Esophagus muscularis mucosa (tissue), 4 donors: ENCODE measurements around the gene TMEM175. TPM values are rescaled to one million over a fixed set of nuclear protein-coding genes. Genes with fewer than 3 reads are reported as not detected.

Experiments
- DNase-seq: peaks from one replicate; pipeline ENCODE4 v3.0.0-alpha.2; 2017; ENCODE audit errors: extremely low spot score
- H3K27ac ChIP-seq, 4 donors: fragments of 200-600 bp; sonication (generic); replicated peaks in 1 of 4; 1 replicate in 3 of 4; 2 replicates in 1 of 4; pipeline ENCODE4 v1.5.1; 2016 to 2019; ENCODE audit warnings: mild to moderate bottlenecking in 1 of 4
- H3K27me3 ChIP-seq, 4 donors: fragments of 200-600 bp; sonication (generic); one replicate each; pipeline versions ENCODE4 v1.5.1 to v1.6.0; 2016 to 2019
- H3K36me3 ChIP-seq, 4 donors: fragments of 200-600 bp; sonication (generic); one replicate each; pipeline ENCODE4 v1.5.1; 2016 to 2019
- H3K4me1 ChIP-seq, 4 donors: fragments of 200-600 bp; sonication (generic); one replicate each; pipeline ENCODE4 v1.5.1; 2016 to 2019
- H3K4me3 ChIP-seq, 4 donors: fragments of 200-600 bp; sonication (generic); 1 replicate in 2 of 4; 2 replicates in 2 of 4; pipeline ENCODE4 v1.5.1; 2016 to 2019; ENCODE audit warnings: mild to moderate bottlenecking in 4 of 4, moderate library complexity in 1 of 4
- H3K9me3 ChIP-seq, 4 donors: fragments of 200-600 bp; sonication (generic); 1 replicate in 3 of 4; 2 replicates in 1 of 4; pipeline ENCODE4 v1.5.1; 2016 to 2019
- CTCF ChIP-seq, 3 experiments: fragments of 200-600 bp in 2 of 3; fragments of 450-650 bp in 1 of 3; sonication (generic) in 2 of 3; IDR thresholded peaks; one replicate each; pipeline ENCODE4 v1.5.1; 2017 to 2019; ENCODE audit warnings: antibody characterized with exemption in 3 of 3, mild to moderate bottlenecking in 2 of 3, moderate library complexity in 1 of 3
- EP300 ChIP-seq: sonication (generic); formaldehyde crosslinking; IDR thresholded peaks from one replicate; pipeline ENCODE4 v1.6.1; 2017; ENCODE audit warnings: antibody characterized with exemption
- POLR2A ChIP-seq: fragments of 450-650 bp; IDR thresholded peaks from one replicate; pipeline ENCODE4 v1.6.1; 2017; ENCODE audit warnings: antibody characterized with exemption, moderate library complexity, mild to moderate bottlenecking, low read depth
- POLR2AphosphoS5 ChIP-seq, 2 donors: sonication (generic); formaldehyde crosslinking; IDR thresholded peaks; one replicate each; pipeline ENCODE4 v1.6.1; 2017; ENCODE audit warnings: antibody characterized with exemption in 2 of 2
- WGBS: methylation state at CpG from one replicate; pipeline ENCODE4 v1.1.5; 2018; 5-methylcytosine and 5-hydroxymethylcytosine counted together
- intact Hi-C: fragments of 100-400 bp; cut with DNase I; formaldehyde crosslinking; loops from one replicate; pipeline ENCODE4 v1.15.1; 2023
- total RNA-seq, 4 donors: library from RNA; depleted of rRNA; stranded (reverse); fragments of >200 nt; gene quantifications; one replicate each; pipeline versions ENCODE4 v1.1.0 to v1.2.1, GENCODE V29; 2016

TMEM175 gene
- total RNA-seq, 4 donors from 2014 or later = 17.6 to 39.5 (median 20.0) TPM

- H3K36me3 ChIP-seq = peaks cover 0 to 26% (median 19%) of the 10 kb centered on the region in 4 donors
- peaks cover 5 to 17% (median 8%) of the 10 kb centered on the region in 4 donors for H3K4me1 ChIP-seq
- no peak for DNase-seq
- 93% methylated on average over 18 of the region's 19 CpGs for WGBS
- no peaks in the 10 kb centered on the region for H3K27me3 ChIP-seq
- H3K9me3 ChIP-seq = no peaks in the 10 kb centered on the region
- TF ChIP-seq EP300 (no peak), CTCF (IDR thresholded peaks at IDR 0.05) (no peak), POLR2AphosphoS5 (IDR thresholded peaks at IDR 0.05) (no peak), POLR2A (no peak)
- H3K27ac ChIP-seq = no peak overlapping the region
- intact Hi-C loops = no loop called here
- H3K4me3 ChIP-seq = no peak overlapping the region
These were observed 15.3 kb downstream of the TMEM175 start for GRCh38 chr4:947491-947971.

GRCh38 chr4:948101-948935 lies 16.1 kb downstream of the TMEM175 start:
- H3K4me3 ChIP-seq = no peak overlapping the region
- no peak for TF ChIP-seq EP300
- TF ChIP-seq POLR2AphosphoS5 (IDR thresholded peaks at IDR 0.05) = no peak
- TF ChIP-seq POLR2A = no peak
- TF ChIP-seq CTCF (IDR thresholded peaks at IDR 0.05) = no peak
- no peaks in the 10 kb centered on the region for H3K27me3 ChIP-seq
- H3K27ac ChIP-seq = no peak overlapping the region
- no peak for DNase-seq
- intact Hi-C loops = no loop called here
- 86% methylated on average over 20 of the region's 33 CpGs for WGBS
- H3K36me3 ChIP-seq = peaks cover 0 to 30% (median 24%) of the 10 kb centered on the region in 4 donors
- peaks cover 5 to 17% (median 8%) of the 10 kb centered on the region in 4 donors for H3K4me1 ChIP-seq
- H3K9me3 ChIP-seq = no peaks in the 10 kb centered on the region

GRCh38 chr4:948936-949300 lies 16.7 kb downstream of the TMEM175 start:
- intact Hi-C loops = no loop called here
- 95% methylated on average over 13 of the region's 13 CpGs for WGBS
- H3K4me3 ChIP-seq = no peak overlapping the region
- H3K9me3 ChIP-seq = no peaks in the 10 kb centered on the region
- peaks cover 0 to 30% (median 24%) of the 10 kb centered on the region in 4 donors for H3K36me3 ChIP-seq
- TF ChIP-seq EP300 = no peak
- TF ChIP-seq POLR2AphosphoS5 (IDR thresholded peaks at IDR 0.05) = no peak
- TF ChIP-seq CTCF (IDR thresholded peaks at IDR 0.05) = no peak
- TF ChIP-seq POLR2A = no peak
- H3K4me1 ChIP-seq = peaks cover 5 to 17% (median 8%) of the 10 kb centered on the region in 4 donors
- DNase-seq = no peak
- no peak overlapping the region for H3K27ac ChIP-seq
- no peaks in the 10 kb centered on the region for H3K27me3 ChIP-seq

GRCh38 chr4:949656-950055 lies 17.4 kb downstream of the TMEM175 start:
- no peak overlapping the region for H3K27ac ChIP-seq
- no peaks in the 10 kb centered on the region for H3K27me3 ChIP-seq
- intact Hi-C loops = no loop called here
- no peak for DNase-seq
- H3K36me3 ChIP-seq = peaks cover 4 to 34% (median 29%) of the 10 kb centered on the region in 4 donors
- no peaks in the 10 kb centered on the region for H3K9me3 ChIP-seq
- peaks cover 5 to 17% (median 8%) of the 10 kb centered on the region in 4 donors for H3K4me1 ChIP-seq
- H3K4me3 ChIP-seq = no peak overlapping the region
- TF ChIP-seq EP300 (no peak), CTCF (IDR thresholded peaks at IDR 0.05) (no peak)
- WGBS = 87% methylated on average over 16 of the region's 20 CpGs
